ENCODE measurements around the gene PLXDC1.
"Not testable (repeated sequence)": the region's sequence is repeated elsewhere in the genome, so short reads cannot be mapped to it uniquely, and the experiment has no call there.

PLXDC1 gene

DNA sequence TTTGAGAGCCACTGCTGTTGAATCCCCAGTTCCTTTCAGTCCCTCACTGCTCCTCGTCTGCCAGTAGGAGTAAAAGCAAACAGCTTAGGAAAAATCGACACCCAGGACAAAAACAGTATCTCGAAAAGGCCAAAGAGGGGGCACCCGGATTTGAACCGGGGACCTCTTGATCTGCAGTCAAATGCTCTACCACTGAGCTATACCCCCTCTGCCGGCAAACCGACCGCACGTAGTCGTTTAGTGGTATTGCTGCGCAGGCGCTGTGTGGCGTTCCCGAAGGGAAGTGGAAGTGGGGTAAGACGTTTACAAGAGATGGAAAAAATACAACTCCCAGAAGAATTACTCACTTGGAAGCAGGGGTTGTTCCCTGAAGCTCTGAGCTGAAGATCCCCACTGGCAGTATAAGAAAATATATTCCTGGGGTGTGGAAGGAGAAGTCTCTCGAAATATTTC lies 2.2 kb upstream of the PLXDC1 start:
- peak; percentile 68 for DNase-seq (ENCODE audit: low read depth)

DNA sequence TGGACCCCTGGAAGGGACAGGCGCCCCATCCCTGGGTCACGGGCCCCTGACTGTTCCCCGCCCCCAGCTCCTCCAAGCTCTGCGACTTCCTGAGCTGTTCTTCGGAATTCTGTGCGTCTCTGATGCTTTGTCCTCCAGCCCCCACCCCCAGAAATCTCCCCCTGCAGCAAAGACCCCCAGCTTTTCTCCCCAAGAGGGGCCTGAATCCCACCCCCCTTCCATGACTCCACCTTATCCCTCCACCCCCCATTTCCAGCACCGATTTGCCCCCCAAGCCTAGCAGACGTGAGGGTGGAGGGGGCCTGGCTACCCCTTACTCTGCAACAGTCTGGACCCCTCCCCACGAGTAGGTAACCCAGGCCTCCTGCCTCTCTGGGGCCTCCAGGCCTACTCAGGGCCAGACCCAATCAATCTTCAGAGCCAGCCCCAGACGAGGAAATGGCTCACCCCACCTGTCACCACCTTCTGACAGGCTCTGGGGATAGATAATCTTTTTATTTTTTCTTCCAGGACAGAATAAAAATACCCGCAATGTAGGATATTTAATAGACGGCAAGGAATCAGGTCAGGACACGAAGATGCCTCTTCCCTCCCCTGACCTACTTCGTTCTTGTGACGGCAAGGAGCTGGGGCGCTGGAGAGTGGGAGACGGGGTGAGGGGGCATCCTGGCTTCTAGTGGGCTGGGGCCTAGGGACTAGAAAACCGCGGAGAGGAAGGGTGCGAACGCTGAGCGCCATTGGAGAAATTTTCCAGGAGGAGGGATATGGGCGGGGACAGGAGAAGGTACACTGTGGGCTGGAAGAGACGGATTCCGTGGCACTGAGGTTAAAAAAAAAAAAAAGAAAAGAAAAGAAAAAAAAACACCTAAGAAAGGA lies 744 bp upstream of the PLXDC1 start:
- no peak for DNase-seq (ENCODE audit: low read depth)

DNA sequence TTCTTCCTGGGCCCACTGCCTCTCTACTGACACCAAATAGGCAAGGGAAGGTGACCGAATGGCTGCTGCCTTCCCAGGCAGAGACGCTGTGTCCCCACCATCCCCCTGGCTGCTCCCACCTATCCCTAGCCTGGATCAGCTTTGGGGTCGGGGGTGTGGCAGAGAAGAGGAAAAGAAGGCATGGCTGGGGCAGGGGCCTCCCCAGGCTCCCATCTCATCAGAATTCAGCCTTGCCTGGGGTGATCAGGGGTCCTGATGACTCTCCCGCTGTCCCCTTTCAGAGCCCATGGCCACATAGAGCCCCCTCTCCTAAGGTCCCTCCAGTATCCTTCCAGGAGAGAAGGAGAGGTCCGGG lies 665 bp downstream of the PLXDC1 start:
- DNase-seq (ENCODE audit: low read depth) = no peak

DNA sequence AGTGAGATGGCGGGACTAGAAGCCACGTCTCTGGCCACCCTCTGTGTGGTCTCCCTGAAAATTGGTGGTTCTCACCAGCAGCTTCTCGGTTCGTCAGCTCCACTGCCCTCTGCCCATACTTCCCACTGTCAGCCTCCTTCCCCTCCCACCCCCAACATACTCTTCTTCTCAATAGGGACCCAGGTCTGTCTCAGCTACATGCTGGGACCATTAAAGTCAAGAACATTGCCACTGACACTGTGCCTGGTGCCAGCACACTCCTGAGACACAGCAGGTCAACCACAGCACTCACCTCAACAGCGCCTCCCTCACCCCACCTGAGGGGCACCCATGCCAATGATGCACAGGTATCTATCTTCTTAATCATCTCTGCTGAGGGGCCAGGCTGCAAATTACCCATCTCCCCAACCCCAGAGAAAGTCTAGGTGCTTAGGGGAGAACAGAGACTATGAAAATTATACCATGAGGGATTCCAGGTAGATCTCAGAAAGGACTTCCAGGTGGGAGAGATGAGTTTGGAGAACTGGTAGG lies 1.3 kb downstream of the PLXDC1 start:
- DNase-seq (ENCODE audit: low read depth) = no peak

DNA sequence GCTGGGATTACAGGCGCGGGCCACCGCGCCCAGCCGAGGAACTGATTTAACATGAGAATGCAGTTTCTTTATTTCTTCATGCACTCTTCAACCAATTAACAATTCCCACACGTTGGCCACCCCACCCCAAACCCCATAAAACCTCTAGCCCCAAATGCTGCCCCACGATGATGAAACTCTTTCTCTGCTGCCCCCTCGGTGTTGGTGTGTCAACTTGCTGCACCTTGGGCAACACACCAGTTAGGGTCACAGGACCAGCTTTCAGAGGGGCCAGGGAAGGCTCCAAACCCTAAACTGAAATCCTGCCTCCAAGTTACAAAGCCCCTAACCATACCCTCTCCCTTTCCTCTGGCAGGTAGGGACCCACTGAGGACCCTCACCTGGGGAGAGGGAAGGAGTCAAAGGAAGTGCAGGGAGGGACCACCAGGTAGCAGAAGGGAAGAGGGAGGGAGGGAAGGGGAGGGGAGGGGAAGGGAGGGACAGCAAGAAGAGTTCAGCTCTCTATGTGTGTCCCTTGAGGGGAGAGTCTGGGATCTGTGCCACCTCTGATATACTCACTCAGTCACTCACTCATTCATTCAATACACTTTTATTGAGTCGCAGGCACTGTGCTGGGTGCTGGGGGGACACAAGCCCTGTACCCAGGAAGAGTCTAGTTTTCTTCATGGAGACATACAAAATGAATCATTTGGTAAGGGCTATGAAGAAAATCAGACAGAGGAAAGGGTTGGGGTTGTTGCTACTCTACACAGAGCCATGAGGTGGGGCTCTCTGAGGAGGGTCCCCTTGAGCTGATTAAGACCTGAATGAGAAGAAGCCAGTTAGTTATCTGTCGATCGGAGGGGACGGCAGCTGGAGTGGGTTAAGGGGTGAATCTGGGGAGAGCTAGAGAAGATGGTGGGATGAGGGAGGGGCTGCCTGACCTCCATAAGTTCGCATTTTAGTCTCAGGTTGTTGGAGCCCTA lies 3.9 kb downstream of the PLXDC1 start:
- no peak for DNase-seq (ENCODE audit: low read depth)

DNA sequence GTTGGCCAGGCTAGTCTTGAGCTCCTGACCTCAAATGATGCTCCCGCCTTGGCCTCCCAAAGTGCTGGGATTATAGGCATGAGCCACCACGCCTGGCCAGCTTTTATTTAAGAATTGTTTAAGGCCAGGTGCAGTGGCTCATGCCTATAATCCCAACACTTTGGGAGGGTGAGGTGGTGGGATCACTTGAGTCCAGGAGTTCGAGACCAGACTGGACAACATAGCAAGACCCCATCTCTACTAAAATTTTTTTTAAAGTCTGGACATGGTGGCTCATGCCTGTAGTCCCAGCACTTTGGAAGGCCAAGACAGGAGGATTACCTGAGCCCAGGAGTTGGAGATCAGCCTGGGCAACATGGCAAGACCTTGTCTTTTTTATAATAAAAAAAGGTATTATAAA lies 5.2 kb downstream of the PLXDC1 start:
- no peak for DNase-seq (ENCODE audit: low read depth)

DNA sequence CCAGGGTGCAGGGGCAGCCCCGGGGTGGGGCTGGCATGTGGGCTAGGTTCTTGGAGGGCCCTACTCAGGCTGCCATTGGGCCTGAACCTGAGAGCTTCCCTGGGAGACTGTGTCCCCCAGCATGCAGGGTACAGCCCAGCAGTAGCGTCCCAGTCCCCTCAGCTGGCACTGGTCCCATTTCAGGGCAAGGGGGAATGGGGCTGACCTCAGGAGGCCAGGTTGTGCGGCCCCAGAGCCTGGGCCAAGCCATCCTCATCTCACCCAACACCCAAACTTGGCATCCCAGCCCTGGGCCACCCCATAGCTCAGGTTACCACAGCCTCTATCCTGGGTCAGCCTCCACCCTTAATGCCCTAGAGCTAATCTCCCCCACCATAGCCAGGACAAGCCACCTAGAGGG lies 6.3 kb downstream of the PLXDC1 start:
- no peak for DNase-seq (ENCODE audit: low read depth)

DNA sequence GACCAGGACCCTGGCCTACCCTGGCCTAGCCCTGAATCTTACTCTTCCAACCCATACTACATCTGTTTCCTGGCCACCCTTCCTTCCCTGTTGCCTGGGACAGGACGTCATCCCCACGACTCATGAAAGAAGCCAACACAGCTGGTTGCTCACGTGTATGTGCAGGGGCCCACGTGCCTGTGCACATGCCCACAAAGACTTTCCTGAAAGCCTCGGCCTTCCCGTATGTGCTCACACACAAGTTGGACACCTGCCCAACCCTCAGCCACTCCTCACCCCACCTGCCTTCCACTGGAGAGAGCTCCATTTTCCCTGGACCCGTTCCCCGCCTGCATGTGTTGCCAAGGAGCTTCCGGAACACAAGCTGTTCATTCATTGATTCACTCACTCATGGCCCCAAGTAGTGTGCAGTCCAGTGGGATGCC lies 7.0 kb downstream of the PLXDC1 start:
- DNase-seq (ENCODE audit: low read depth) = no peak

DNA sequence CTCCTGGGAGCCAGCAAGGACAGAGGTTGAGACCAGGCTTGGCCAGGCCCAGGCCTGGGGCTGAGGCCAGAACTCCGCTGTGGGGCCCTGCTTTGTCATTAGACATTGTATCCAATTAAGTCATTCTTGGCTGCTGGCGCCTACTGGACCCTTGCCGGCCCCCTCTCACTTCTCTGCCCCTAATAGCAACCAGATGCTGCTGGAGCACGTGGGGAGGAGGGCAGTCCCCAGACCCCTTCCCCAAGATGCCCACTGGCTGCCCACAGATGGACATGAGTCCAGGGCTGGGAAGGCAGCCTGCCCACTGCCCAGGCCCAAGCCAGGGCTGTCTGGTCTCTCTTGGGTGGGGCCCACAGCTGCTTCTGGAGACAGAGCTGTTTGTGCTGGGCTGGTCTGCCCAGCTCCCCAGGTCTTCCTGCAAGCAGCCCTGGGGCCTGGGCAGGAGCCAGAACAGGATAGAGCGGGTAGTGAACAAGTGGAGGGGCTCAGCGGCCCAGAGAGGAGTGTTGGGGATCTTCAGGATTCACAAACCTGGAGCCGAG lies 7.8 kb downstream of the PLXDC1 start:
- DNase-seq (ENCODE audit: low read depth) = no peak

DNA sequence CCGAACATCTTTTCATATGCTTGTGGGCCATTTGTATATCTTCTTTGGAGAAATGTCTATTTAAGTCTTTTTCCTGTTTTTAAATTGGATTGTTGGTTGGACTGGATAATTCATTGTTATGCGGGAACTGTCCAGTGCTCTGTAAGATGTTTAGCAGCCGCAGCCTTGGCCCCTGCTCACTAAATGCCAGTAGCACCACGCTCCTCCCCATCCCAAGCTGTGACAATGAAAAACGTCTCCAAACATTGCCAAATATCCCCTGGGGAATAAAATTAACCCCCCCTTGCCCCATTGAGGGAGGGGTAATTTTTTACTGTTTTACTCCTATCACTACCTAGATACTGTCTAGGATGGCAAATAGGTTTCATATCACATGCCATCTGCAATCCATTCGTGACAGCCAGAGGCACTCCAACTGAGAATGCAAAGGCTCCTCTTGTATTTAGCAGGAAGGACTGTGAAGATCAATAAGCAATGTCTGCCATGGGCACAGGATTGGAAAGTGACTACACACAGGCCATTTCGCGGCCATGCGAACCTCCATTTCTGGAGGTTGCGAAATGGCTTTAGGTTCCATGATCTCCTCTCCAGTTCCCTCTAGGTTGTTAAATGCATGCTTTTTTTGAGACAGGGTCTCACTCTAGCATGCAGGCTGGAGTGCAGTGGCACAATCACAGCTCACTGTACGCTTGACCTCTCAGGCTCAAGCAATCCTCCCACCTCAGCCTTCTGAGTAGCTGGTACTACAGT lies 9.3 kb downstream of the PLXDC1 start:
- DNase-seq (ENCODE audit: low read depth) = no peak

DNA sequence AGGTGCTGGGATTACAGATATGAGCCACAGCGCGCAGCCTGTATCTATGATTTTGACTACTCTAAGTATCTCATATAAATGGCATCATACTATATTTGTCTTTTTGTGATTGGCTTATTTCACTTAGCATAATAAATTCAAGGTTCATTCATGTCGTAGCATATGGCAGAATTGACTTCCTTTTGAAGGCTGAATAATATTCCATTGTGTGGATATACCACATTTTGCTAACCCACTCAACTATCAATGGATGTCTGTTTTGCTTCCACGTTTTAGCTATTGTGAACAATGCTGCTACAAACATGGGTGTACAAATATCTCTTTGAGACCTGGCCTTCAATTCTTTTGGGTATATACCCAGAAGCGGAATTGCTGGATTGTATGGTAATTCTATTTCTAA lies 10.1 kb downstream of the PLXDC1 start:
- DNase-seq (ENCODE audit: low read depth) = no peak

DNA sequence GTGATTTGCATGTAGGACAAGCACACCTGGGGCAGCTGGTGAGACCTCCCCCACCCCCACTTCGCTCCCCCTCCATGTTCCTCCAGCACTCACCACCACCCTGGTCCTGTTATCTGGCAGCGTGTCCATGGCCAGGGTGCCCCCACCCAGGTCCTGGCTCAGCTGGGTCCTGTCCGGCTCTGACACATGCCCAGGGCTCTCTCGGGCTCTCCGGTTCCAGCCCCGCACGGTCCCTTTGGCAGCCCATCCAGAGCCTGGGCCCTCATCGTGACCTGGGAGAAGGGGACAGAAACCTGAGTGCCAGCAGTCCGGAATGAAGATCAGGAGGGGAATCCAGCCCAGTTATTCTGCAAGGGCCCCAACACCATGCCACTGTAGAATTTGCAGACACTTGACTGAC lies 11.9 kb downstream of the PLXDC1 start:
- DNase-seq (ENCODE audit: low read depth) = no peak

DNA sequence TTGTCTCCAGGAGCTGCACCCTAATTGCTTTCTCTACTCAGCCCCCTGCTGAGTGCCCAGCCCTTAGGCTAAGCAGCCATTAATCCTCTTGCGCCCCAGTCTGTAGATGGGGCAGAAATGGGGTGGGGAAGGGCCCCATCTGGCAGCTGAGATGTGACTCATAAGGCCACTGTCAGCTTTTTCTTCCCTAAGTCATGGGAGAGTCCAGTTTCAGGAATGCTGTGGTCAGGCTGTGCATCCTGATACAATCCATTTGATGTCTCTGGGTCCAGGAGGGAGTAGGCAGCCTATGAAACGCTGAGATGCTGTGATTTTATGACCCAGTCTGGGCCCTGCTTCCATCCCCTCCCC lies 12.3 kb downstream of the PLXDC1 start:
- DNase-seq (ENCODE audit: low read depth) = peak; percentile 64

DNA sequence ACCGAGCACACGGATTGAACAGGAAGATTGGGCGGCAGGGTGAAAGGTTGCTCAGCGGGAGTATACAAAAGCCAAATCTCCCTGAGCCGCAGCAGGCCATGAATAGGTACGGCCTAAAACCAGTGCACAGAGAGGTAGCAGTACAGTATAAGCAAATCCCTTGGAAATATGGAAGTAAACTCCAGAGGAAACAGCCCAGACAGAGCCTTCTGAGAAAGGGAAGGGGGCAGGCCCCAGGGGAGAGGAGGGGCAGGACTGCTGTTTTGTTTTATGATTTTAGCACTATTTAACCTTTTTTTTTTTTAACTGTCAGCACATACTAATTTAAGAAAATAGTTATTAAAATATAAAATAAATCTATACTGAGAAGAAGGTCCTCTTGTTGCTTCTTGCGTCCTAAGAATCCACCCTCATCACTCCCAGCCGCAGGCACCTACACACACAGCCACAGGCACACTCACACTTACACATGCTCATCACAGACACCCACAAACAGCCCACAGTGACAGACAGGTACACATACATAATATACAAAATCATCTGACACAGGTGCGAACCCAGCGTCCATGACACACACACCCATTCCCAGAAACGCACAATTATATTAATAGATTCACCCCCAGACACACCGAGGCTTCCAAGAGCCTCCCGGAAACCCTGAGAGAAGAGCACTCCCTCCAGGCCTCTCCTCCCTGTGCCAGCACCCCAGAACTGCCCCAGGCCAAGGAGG lies 12.8 kb downstream of the PLXDC1 start:
- DNase-seq (ENCODE audit: low read depth) = no peak

DNA sequence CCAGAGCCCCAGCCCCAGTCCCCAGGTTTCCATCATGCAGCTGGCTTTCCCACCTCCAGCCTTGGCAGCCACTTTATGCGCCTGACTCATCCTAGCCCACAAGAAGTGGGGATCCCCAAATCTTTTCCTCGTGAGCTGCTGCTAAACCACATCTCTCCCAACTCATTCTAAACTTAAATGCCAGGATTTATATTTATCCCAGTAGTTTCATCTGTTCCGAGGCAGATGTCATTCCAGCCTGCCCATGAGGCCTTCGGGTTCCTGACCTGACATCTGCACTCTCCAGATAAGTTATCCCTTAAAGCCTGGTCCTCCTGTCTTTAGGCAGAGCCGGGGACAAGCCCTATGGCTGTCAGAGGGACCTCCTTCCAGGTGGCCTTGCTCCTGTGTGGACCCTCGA lies 16.6 kb downstream of the PLXDC1 start:
- DNase-seq (ENCODE audit: low read depth) = no peak

DNA sequence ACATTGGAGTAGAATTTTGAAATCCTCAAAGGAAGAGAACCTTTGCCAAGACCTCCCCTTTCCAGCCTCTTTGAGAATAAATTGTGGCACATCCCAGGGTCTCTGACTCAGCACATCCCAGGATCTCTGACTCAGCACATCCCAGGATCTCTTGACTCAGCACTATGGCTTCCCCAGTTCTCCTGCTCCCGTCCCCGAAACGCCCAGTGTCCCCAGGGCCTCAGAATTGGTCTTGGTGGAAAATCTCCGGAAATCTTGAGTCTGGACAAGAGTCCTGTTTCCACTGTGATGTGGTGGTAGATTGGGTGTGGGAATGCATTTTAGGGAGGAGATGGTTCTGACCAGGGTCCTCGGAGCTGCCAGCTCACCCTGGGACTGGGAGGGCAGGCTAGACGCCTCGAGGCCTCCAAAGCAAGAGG lies 19.2 kb downstream of the PLXDC1 start:
- DNase-seq (ENCODE audit: low read depth) = no peak

DNA sequence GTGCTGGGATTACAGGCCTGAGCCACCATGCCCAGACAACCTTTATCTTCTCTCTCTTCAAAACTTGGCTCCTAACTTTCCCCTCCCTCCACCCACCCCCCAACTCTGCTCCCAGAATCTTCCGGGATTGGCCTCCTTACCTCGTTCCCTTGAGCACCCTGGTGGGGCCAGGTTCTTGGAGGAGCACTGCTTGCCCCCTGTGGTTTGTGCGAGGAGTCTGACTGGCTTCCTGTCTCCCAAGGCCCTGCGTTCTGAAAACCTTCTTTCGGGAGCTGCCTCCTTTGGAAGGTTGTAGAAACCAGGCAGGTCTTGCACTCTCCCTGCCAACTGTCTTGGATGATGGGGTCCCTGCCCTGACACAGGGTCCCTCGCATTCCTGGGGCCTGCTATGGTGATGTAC lies 19.8 kb downstream of the PLXDC1 start:
- DNase-seq (ENCODE audit: low read depth) = no peak

DNA sequence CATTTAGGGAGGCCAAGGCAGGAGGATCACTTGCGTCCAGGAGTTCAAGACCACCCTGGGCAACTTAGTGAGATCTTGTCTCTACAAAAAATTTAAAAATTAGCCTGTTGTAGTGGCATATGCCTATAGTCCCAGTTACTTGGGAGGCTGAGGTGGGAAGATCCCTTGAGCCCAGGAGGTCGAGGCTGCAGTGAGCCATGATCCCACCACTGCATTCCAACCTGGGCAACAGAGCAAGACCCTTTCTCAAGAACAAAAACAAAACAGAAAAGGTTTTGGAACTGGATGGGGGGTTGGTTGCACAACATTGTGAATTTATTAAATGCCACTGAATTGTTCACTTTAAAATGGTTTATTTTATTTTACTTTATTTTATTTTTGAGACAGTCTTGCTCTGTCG lies 21.2 kb downstream of the PLXDC1 start:
- DNase-seq (ENCODE audit: low read depth) = no peak

DNA sequence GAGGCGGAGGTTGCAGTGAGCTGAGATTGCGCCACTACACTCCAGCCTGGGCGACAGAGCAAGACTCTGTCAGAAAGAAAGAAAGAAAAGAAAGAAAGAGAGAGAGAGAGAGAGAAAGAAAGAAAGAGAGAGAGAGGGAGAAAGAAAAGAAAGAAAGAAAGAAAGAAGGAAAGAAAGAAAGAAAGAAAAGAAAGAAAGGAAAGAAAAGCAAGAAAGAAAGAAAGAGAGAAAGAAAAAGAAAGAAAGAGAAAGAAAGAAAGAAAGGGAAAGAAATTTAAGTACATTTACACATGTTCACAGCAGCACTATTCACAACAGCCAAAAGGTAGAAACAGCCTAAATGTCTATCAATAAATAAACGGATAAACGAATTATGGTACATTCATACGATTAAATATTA lies 21.9 kb downstream of the PLXDC1 start:
- DNase-seq (ENCODE audit: low read depth) = not testable (repeated sequence)

DNA sequence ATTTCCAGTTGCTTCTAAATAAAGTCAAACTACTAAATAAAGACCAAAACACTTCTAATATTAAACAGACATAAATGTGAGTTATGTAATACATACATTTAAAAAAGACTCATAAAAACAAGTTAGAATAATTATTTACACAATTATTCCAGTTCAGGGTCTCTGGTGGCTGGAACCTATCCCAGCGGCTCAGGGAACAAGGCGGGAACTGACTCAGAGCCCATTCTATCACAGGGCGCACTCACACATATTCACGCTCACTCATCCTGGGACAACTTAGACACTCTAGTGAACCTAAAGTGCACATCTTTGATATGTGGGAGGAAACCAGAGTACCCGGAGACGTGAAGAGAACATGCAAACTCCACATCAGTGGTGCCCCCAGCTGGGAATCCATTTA lies 25.0 kb downstream of the PLXDC1 start:
- no peak for DNase-seq (ENCODE audit: low read depth)

All from HS-27A (cell line).